Measurements from ENCODE around the gene HSP90AB1. TPM values are rescaled to one million over a fixed set of nuclear protein-coding genes. Genes with fewer than 3 reads are reported as not detected.

The HSP90AB1 gene
- polyA plus RNA-seq, 3 donors: 119 to 242 (median 145) TPM

DNA sequence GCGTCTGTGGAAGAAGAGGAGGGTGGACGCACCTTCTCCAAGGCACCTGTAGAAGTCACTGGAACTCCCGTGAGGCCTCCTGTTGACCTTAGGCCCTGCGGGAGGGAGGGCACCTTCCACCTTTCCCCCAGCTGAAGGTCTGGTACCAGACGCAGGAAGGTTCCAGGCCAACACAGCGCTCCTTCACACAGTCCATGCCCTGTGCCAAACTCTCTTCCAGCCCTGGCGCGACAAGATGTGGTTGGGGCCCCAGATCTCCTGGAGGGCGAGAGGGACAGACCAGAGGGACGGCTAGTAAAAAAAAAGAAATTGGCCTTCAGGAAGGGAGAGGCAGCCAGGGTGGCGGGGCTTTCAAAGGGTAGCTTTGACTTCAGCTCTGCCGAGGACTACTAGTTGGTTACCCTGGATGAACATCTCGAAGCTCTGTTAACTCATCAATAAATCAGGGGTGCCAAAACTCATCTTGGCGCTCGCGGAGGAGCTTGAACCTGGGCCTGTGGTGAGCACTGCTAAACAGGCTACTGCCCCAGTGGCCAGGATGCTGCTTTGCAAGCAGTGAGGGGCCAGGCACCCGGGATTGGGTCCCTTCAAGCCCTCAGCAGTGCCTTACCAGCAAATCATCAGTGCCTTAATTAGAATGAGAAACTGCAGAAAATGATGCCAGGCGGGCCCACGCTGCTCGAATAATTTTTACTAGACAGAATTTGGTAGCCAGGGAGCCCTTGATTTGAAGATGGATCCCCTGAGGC, 51.3 kb downstream of the HSP90AB1 start:
- DNase-seq: no peak
- no peak overlapping the region for H3K4me3 ChIP-seq (replicated peaks in 1 of 3; ENCODE audit: low read depth in 2 of 3, low read length in 3 of 3)
- TF ChIP-seq, protein P1, sequence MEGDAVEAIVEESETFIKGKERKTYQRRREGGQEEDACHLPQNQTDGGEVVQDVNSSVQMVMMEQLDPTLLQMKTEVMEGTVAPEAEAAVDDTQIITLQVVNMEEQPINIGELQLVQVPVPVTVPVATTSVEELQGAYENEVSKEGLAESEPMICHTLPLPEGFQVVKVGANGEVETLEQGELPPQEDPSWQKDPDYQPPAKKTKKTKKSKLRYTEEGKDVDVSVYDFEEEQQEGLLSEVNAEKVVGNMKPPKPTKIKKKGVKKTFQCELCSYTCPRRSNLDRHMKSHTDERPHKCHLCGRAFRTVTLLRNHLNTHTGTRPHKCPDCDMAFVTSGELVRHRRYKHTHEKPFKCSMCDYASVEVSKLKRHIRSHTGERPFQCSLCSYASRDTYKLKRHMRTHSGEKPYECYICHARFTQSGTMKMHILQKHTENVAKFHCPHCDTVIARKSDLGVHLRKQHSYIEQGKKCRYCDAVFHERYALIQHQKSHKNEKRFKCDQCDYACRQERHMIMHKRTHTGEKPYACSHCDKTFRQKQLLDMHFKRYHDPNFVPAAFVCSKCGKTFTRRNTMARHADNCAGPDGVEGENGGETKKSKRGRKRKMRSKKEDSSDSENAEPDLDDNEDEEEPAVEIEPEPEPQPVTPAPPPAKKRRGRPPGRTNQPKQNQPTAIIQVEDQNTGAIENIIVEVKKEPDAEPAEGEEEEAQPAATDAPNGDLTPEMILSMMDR (IDR thresholded peaks at IDR 0.05): no peak

DNA sequence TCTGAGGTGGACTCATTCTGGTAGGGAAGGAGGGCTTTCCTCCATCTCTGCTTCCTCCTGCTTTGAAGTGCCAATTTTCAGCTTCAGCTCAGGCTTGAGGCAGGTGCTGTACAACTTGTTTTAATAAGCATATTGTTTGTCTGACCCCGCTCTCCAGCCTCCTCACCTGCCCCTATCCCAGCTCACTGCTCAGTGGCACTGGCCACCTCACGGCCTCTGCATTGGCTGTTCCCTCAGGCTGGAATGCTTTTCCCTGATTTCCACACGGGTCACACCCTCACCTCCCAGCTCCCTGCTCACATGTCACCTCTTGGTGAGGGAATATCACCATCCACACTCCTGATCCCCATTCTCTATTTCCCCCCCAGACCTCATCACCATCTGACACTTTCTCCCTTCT, 52.0 kb downstream of the HSP90AB1 start:
- intact Hi-C loops (cut with micrococcal nuclease): no loop called here
- H3K9me3 ChIP-seq (replicated peaks in 1 of 2; ENCODE audit: control insufficient read depth in 1 of 2, insufficient read depth in 1 of 2, low read length in 2 of 2): peaks cover 0 to 5% of the 10 kb centered on the region in 2 donors
- DNase-seq: no peak
- peaks cover 25% of the 10 kb centered on the region for H3K4me1 Mint-ChIP-seq
- H3K4me3 Mint-ChIP-seq: peak overlapping the region in 1 of 2 donors; percentile 28
- H2AFZ ChIP-seq (ENCODE audit: insufficient read depth, low read depth, low read length, poor library complexity, severe bottlenecking): no peak overlapping the region
- 97% methylated on average over 3 of the region's 3 CpGs for WGBS (ENCODE audit: insufficient coverage)
- TF ChIP-seq, protein P1 (IDR thresholded peaks at IDR 0.05): no peak
- H3K27ac ChIP-seq (ENCODE audit: low read depth in 1 of 2, low read length in 2 of 2): no peak overlapping the region
- H3K4me1 ChIP-seq (ENCODE audit: control insufficient read depth in 1 of 2, insufficient read depth in 2 of 2, low read length in 2 of 2): peaks cover 9 to 15% of the 10 kb centered on the region in 2 donors
- H4K20me1 ChIP-seq (ENCODE audit: insufficient read depth, low read length): no peaks in the 10 kb centered on the region
- no peak overlapping the region for H3K4me3 ChIP-seq (replicated peaks in 1 of 3; ENCODE audit: low read depth in 2 of 3, low read length in 3 of 3)
- H3K27ac Mint-ChIP-seq: no peak overlapping the region
- peaks cover 0 to 8% (median 3%) of the 10 kb centered on the region in 7 donors for H3K9me3 Mint-ChIP-seq
- H3K36me3 Mint-ChIP-seq: peaks cover 47 to 49% of the 10 kb centered on the region in 2 donors
- H3K4me2 ChIP-seq (replicated peaks; ENCODE audit: extremely low read depth, low read length, poor library complexity, severe bottlenecking): no peak overlapping the region
- peaks cover 23 to 43% of the 10 kb centered on the region in 2 donors for H3K27me3 ChIP-seq (ENCODE audit: control insufficient read depth in 2 of 2, insufficient read depth in 2 of 2, low read length in 2 of 2)
- no peaks in the 10 kb centered on the region for H3K79me2 ChIP-seq (ENCODE audit: insufficient read depth, low read length)
- peaks cover 36 to 42% of the 10 kb centered on the region in 2 donors for H3K36me3 ChIP-seq (replicated peaks in 1 of 2; ENCODE audit: control insufficient read depth in 1 of 2, insufficient read depth in 2 of 2, low read length in 2 of 2)
- H3K9ac ChIP-seq (ENCODE audit: insufficient read depth, low read length, poor library complexity, severe bottlenecking): no peak overlapping the region
- peaks cover 41 to 52% (median 43%) of the 10 kb centered on the region in 3 donors for H3K27me3 Mint-ChIP-seq (ENCODE audit: low read depth in 3 of 3)

More for the DNA sequence above, 51.3 kb downstream of the HSP90AB1 start:
- peaks cover 40 to 42% of the 10 kb centered on the region in 2 donors for H3K36me3 Mint-ChIP-seq
- Histone ChIP-seq H3K4me1 (ENCODE audit: control insufficient read depth in 1 of 2, insufficient read depth in 2 of 2, low read length in 2 of 2) (peaks cover 9 to 15% of the 10 kb centered on the region in 2 donors), H3K27ac (ENCODE audit: low read depth in 1 of 2, low read length in 2 of 2) (no peak overlapping the region), H3K36me3 (replicated peaks in 1 of 2; ENCODE audit: control insufficient read depth in 1 of 2, insufficient read depth in 2 of 2, low read length in 2 of 2) (peaks cover 30 to 36% of the 10 kb centered on the region in 2 donors), H2AFZ (ENCODE audit: insufficient read depth, low read depth, low read length, poor library complexity, severe bottlenecking) (no peak overlapping the region), H3K9ac (ENCODE audit: insufficient read depth, low read length, poor library complexity, severe bottlenecking) (no peak overlapping the region), H3K9me3 (replicated peaks in 1 of 2; ENCODE audit: control insufficient read depth in 1 of 2, insufficient read depth in 1 of 2, low read length in 2 of 2) (peaks cover 0 to 5% of the 10 kb centered on the region in 2 donors), H4K20me1 (ENCODE audit: insufficient read depth, low read length) (no peaks in the 10 kb centered on the region), H3K27me3 (ENCODE audit: control insufficient read depth in 2 of 2, insufficient read depth in 2 of 2, low read length in 2 of 2) (peaks cover 23 to 43% of the 10 kb centered on the region in 2 donors), H3K79me2 (ENCODE audit: insufficient read depth, low read length) (no peaks in the 10 kb centered on the region), H3K4me2 (replicated peaks; ENCODE audit: extremely low read depth, low read length, poor library complexity, severe bottlenecking) (peak overlapping the region; percentile 64)
- peaks cover 25% of the 10 kb centered on the region for H3K4me1 Mint-ChIP-seq
- H3K9me3 Mint-ChIP-seq: peaks cover 0 to 8% (median 3%) of the 10 kb centered on the region in 7 donors
- H3K4me3 Mint-ChIP-seq: peak overlapping the region in 1 of 2 donors; percentile 82
- H3K27ac Mint-ChIP-seq: no peak overlapping the region
- WGBS (ENCODE audit: insufficient coverage): 62% methylated on average over 13 of the region's 20 CpGs
- intact Hi-C loops (cut with micrococcal nuclease): no loop called here
- H3K27me3 Mint-ChIP-seq (ENCODE audit: low read depth in 3 of 3): peaks cover 41 to 57% (median 50%) of the 10 kb centered on the region in 3 donors

Measured in CD14-positive monocyte (primary cell).